ENCODE data around the gene CACNA1I. TPM values are rescaled to one million over a fixed set of nuclear protein-coding genes. Genes with fewer than 3 reads are reported as not detected.

The CACNA1I gene
- total RNA-seq, 1 donor from 2014 or later: 0.03 TPM

DNA sequence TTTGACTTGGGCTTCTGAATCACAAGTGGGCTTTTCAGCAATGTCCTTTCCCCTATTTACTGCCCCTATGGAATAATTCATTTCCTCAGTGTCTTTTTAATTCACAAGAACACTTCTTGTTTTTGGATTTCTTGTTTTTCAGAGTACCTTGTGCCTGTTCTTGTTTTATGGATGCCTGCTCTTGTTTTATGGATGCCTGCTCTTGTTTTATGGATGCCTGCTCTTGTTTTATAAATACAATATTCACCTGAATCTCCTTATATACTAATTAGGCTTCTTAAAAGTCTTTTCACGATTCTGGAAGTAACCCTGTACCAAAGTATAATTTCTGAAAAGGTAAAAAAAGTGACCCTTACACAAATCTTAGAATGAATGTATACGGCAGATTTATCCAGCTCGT lies 32.8 kb downstream of the CACNA1I start:
- H3K4me1 Mint-ChIP-seq (ENCODE audit: unreplicated experiment): no peaks in the 10 kb centered on the region
- H3K27me3 Mint-ChIP-seq (ENCODE audit: unreplicated experiment): peaks cover 35% of the 10 kb centered on the region
- no peak overlapping the region for H3K27ac Mint-ChIP-seq (ENCODE audit: unreplicated experiment)
- H3K9me3 Mint-ChIP-seq (ENCODE audit: unreplicated experiment): peaks cover 6% of the 10 kb centered on the region
- H3K4me3 Mint-ChIP-seq (ENCODE audit: unreplicated experiment): no peak overlapping the region
- H3K36me3 Mint-ChIP-seq (ENCODE audit: unreplicated experiment): peaks cover 4% of the 10 kb centered on the region
- TF ChIP-seq, protein P1, sequence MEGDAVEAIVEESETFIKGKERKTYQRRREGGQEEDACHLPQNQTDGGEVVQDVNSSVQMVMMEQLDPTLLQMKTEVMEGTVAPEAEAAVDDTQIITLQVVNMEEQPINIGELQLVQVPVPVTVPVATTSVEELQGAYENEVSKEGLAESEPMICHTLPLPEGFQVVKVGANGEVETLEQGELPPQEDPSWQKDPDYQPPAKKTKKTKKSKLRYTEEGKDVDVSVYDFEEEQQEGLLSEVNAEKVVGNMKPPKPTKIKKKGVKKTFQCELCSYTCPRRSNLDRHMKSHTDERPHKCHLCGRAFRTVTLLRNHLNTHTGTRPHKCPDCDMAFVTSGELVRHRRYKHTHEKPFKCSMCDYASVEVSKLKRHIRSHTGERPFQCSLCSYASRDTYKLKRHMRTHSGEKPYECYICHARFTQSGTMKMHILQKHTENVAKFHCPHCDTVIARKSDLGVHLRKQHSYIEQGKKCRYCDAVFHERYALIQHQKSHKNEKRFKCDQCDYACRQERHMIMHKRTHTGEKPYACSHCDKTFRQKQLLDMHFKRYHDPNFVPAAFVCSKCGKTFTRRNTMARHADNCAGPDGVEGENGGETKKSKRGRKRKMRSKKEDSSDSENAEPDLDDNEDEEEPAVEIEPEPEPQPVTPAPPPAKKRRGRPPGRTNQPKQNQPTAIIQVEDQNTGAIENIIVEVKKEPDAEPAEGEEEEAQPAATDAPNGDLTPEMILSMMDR (IDR thresholded peaks at IDR 0.05): no peak
- DNase-seq (ENCODE audit: extremely low spot score, unreplicated experiment): no peak

DNA sequence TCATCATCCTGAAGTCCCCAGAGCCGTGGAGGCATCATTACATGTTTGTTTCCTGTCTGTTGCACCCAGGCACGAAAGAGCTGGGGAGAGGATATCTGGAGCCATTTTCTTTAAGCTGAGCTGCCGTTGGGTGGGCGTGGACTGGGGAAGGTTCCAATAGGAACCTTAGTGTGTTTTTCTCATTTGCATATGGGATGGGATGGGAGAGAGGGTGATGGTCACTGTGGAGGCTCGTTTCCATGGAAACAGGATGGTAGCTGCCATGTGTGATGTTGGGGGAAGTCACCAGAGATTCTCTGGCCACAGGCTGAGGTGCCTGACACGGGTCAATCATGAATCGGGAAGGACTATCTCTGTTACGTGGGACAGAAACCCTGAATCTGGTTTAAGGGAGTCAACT lies 39.7 kb downstream of the CACNA1I start:
- Mint-ChIP-seq H3K36me3 (ENCODE audit: unreplicated experiment) (no peaks in the 10 kb centered on the region), H3K27ac (ENCODE audit: unreplicated experiment) (no peak overlapping the region), H3K4me1 (ENCODE audit: unreplicated experiment) (no peaks in the 10 kb centered on the region), H3K4me3 (ENCODE audit: unreplicated experiment) (no peak overlapping the region), H3K9me3 (ENCODE audit: unreplicated experiment) (no peaks in the 10 kb centered on the region), H3K27me3 (ENCODE audit: unreplicated experiment) (peaks cover 39% of the 10 kb centered on the region)
- TF ChIP-seq, protein P1 (IDR thresholded peaks at IDR 0.05): no peak
- DNase-seq (ENCODE audit: extremely low spot score, unreplicated experiment): no peak

DNA sequence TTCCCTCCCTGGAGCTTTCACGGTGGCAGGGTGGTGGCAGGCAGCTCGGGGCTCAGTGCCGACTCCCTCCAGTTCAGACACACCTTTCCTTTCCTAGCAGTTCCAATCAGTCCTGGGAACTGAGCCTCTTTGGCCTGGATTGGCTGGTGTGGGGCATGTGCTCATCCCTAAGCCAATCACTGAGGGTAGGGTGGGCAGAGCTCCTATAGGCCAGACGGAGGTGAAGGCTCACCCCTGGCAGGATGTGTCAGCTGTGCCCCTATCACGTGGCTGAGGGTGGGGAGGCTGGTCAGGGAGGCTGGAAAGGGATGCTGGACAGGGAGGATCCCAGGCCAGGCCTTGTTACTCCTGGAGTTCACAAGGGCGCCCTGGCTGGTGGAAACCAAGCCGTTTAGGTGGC lies 40.2 kb downstream of the CACNA1I start:
- DNase-seq (ENCODE audit: extremely low spot score, unreplicated experiment): no peak
- no peak overlapping the region for H3K27ac Mint-ChIP-seq (ENCODE audit: unreplicated experiment)
- H3K9me3 Mint-ChIP-seq (ENCODE audit: unreplicated experiment): no peaks in the 10 kb centered on the region
- H3K4me1 Mint-ChIP-seq (ENCODE audit: unreplicated experiment): no peaks in the 10 kb centered on the region
- H3K4me3 Mint-ChIP-seq (ENCODE audit: unreplicated experiment): no peak overlapping the region
- H3K27me3 Mint-ChIP-seq (ENCODE audit: unreplicated experiment): peaks cover 43% of the 10 kb centered on the region
- TF ChIP-seq, protein P1 (IDR thresholded peaks at IDR 0.05): no peak
- no peaks in the 10 kb centered on the region for H3K36me3 Mint-ChIP-seq (ENCODE audit: unreplicated experiment)

DNA sequence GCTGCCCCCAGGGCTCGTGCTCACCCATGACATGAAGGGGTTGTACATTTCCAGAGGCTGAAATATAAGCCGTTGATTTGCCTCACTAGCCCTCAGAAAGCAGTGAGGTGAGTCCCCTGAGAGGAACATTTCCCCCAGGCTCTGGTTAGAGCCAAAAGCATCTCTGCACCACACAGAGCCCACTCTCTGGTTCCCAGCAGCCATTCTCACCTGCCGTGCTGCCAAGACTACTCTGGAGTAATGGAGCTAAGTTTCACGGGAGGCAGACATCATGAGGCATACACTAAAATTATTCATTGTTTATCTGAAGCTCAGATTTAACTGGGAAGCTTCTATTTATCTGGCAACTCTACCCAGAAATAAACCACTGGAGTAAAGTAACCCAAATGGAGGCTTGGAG lies 40.8 kb downstream of the CACNA1I start:
- TF ChIP-seq, protein P1 (IDR thresholded peaks at IDR 0.05): no peak
- no peak overlapping the region for H3K27ac Mint-ChIP-seq (ENCODE audit: unreplicated experiment)
- H3K4me1 Mint-ChIP-seq (ENCODE audit: unreplicated experiment): no peaks in the 10 kb centered on the region
- H3K27me3 Mint-ChIP-seq (ENCODE audit: unreplicated experiment): peaks cover 47% of the 10 kb centered on the region
- no peak for DNase-seq (ENCODE audit: extremely low spot score, unreplicated experiment)
- no peaks in the 10 kb centered on the region for H3K9me3 Mint-ChIP-seq (ENCODE audit: unreplicated experiment)
- H3K4me3 Mint-ChIP-seq (ENCODE audit: unreplicated experiment): no peak overlapping the region
- no peaks in the 10 kb centered on the region for H3K36me3 Mint-ChIP-seq (ENCODE audit: unreplicated experiment)

DNA sequence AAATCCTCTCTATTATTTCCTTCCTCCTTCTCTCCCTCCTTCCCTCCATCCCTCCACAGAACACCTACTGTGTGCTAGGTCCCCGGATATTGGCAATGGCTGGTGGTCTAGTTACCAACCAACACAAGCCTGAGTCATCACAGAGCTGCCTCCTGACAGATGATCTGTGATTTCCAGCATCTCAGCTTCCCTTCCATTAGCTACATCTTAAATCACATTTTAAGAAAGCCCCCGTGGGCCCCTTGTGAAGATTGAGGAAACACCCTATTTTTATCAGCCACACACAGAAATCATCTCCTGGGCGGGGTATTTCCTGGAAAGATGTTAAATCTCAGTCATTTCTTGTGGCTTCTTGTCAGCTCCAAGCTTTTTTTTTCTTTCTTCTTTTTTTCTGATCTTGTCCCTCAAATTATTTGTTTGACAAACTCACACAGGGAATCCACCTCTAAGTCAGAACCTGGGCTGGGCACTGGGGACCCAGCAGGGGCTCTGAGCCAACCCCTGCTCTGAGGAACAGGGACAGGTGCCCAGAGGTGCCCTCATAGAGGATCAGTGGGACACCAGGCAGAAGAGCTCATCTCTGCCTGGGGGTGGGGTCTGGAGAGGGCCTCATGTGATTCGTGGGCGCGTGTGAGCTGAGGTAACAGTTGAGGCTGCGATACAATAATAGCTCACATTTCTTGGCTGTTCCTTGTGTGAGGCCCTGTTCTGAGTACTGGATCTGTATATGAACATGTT lies 42.4 kb downstream of the CACNA1I start:
- H3K36me3 Mint-ChIP-seq (ENCODE audit: unreplicated experiment): no peaks in the 10 kb centered on the region
- TF ChIP-seq, protein P1 (IDR thresholded peaks at IDR 0.05): no peak
- H3K27me3 Mint-ChIP-seq (ENCODE audit: unreplicated experiment): peaks cover 44% of the 10 kb centered on the region
- no peak overlapping the region for H3K4me3 Mint-ChIP-seq (ENCODE audit: unreplicated experiment)
- no peaks in the 10 kb centered on the region for H3K9me3 Mint-ChIP-seq (ENCODE audit: unreplicated experiment)
- no peak for DNase-seq (ENCODE audit: extremely low spot score, unreplicated experiment)
- H3K4me1 Mint-ChIP-seq (ENCODE audit: unreplicated experiment): no peaks in the 10 kb centered on the region
- no peak overlapping the region for H3K27ac Mint-ChIP-seq (ENCODE audit: unreplicated experiment)
